Heart left ventricle (tissue), 16 donors: ENCODE data around the gene AKIP1. TPM values are rescaled to one million over a fixed set of nuclear protein-coding genes. Genes with fewer than 3 reads are reported as not detected.

Experiments used
- ATAC-seq, 4 donors: fragments of 200-7000 bp; cut with Tn5 transposase; one replicate each; pipeline ENCODE4 v1.9.1; 2020 to 2022; ENCODE audit warnings: moderate library complexity in 4 of 4, mild to moderate bottlenecking in 3 of 4, moderate number of reproducible peaks in 1 of 4
- DNase-seq, 5 donors: peaks; one replicate each; pipeline ENCODE4 v3.0.0-alpha.2; 2020
- H3K27ac ChIP-seq, 12 donors: fragments of 200-600 bp; sonication (generic) in 4 of 12; one replicate each; pipeline versions ENCODE4 v1.5.0 to v1.8.0; 2016 to 2022; ENCODE audit warnings: mild to moderate bottlenecking in 2 of 12
- H3K27me3 ChIP-seq, 9 donors: fragments of 200-600 bp; sonication (generic) in 2 of 9; one replicate each; pipeline versions ENCODE4 v1.5.1 to v1.8.0; 2016 to 2022; ENCODE audit warnings: mild to moderate bottlenecking in 3 of 9
- H3K36me3 ChIP-seq, 9 donors: fragments of 200-600 bp; sonication (generic) in 2 of 9; one replicate each; pipeline versions ENCODE4 v1.5.0 to v1.8.0; 2018 to 2022; ENCODE audit warnings: mild to moderate bottlenecking in 2 of 9
- H3K4me1 ChIP-seq, 12 donors: fragments of 200-600 bp; sonication (generic) in 4 of 12; one replicate each; pipeline versions ENCODE4 v1.5.0 to v1.8.0; 2016 to 2022; ENCODE audit warnings: mild to moderate bottlenecking in 3 of 12
- H3K4me3 ChIP-seq, 12 donors: fragments of 200-600 bp; sonication (generic) in 4 of 12; one replicate each; pipeline versions ENCODE4 v1.5.0 to v1.8.0; 2017 to 2022; ENCODE audit warnings: mild to moderate bottlenecking in 9 of 12, moderate library complexity in 4 of 12
- H3K9me3 ChIP-seq, 12 donors: fragments of 200-600 bp; sonication (generic) in 4 of 12; one replicate each; pipeline versions ENCODE4 v1.5.0 to v1.8.0; 2016 to 2022; ENCODE audit warnings: mild to moderate bottlenecking in 1 of 12
- CTCF ChIP-seq, 12 donors: fragments of 200-600 bp; sonication (generic) in 4 of 12; IDR thresholded peaks; one replicate each; pipeline versions ENCODE4 v1.5.0 to v1.8.0; 2018 to 2022; ENCODE audit warnings: antibody characterized with exemption in 12 of 12, mild to moderate bottlenecking in 5 of 12
- POLR2A ChIP-seq, 2 donors: fragments of 450-650 bp; IDR thresholded peaks; one replicate each; pipeline ENCODE4 v1.6.1; 2017; ENCODE audit warnings: antibody characterized with exemption in 2 of 2, mild to moderate bottlenecking in 2 of 2, moderate library complexity in 2 of 2
- WGBS, 4 donors: extraction: QIAGEN DNeasy Blood & Tissue Kit in 2 of 4; methylation state at CpG; one replicate each; pipeline versions ENCODE4 v1.1.5 to v1.1.7; 2013 to 2018; 5-methylcytosine and 5-hydroxymethylcytosine counted together
- intact Hi-C, 10 donors: fragments of 100-400 bp; cut with DNase I; formaldehyde crosslinking; loops; one replicate each; pipeline versions ENCODE4 v1.11.1 to v1.14.2; 2022
- polyA plus RNA-seq, 2 donors: library from polyadenylated mRNA; stranded (reverse); fragments of 200-250 nt; gene quantifications; one replicate each; pipeline ENCODE4 v1.2.3, GENCODE V29; 2013
- total RNA-seq, 9 donors: library from RNA; depleted of rRNA in 2 of 9; stranded (reverse); fragments of >200 nt in 2 of 9; fragmentation: NEBNext Ultra II Directional in 3 of 9; extraction: Animal tissue kit (Norgen Biotek cat#: 25700) in 3 of 9; gene quantifications; one replicate each; pipeline versions ENCODE4 v1.1.0 to v1.2.4, GENCODE V29; 2016 to 2023
- donor health status: ischemic (EF 13 %, LVEDD 7.1; RV severe dilation, severe dysfunction).
- donor health status: healthy with polysubstance abuse.
- donor health status: DM: no; HTN: yes; CAD: no.
- donor health status: DM: no; HTN: no; CAD: no.
- donor health status: ischemic (EF 25% LVEDD 6.9; RV normal size, moderate dysfunction).
- donor health status: ischemic (EF 25% LVEDD 5.7; RV mildly dilated, moderate dysfunction).
- donor health status: healthy.
- donor health status: DM: yes; HTN: yes; CAD: no.
- donor health status: ischemic (EF 35%, LVEDD 5.7; RV mildly dilated, moderate dysfunction).
- donor health status: nonischemic (EF 11% LVEDD 7.7; RV severe dilation, severe dysfunction).
- donor health status: DM: yes; HTN: yes; CAD: no.
- donor health status: PGD.
- donor health status: ischemic (EF 29% LVEDD 5.4; RV normal size, mild dysfunction).
- donor health status: nonischemic (EF 23%, LVEDD 6.1; RV moderate dilation, normal function).

Gene AKIP1
- total and polyA plus RNA-seq, 11 donors, result 17.7 to 39.9 (median 27.4) TPM

DNA sequence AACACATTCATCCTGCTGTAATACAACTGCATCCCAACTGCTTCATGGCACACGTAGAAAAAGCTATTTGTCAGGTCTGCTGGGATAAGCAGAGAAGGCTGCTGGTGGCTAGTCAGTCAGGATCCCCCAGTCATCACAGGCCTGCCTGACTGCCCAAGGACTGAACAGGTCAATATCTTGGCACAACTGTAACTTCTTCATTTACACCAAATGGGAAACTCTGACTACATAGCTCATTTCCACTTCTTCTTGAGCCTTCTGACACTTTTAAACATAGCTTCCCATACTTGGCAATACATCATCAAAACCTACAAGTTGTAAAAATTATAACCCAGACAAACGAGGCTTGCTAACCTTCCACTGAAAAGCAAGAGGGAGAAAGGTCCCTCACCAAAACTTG lies 50.4 kb downstream of the AKIP1 start:
- TF ChIP-seq POLR2A (IDR thresholded peaks at IDR 0.05) (no peak), CTCF (IDR thresholded peaks at IDR 0.05) (no peak)
- no peak for DNase-seq
- Histone ChIP-seq H3K9me3 (no peaks in the 10 kb centered on the region), H3K4me1 (peaks cover 0 to 43% (median 31%) of the 10 kb centered on the region in 12 donors), H3K36me3 (peaks cover 0 to 25% (median 9%) of the 10 kb centered on the region in 9 donors), H3K27me3 (no peaks in the 10 kb centered on the region), H3K4me3 (no peak overlapping the region), H3K27ac (no peak overlapping the region)
- intact Hi-C loops, result loop anchor here in 9 of 10 donors (5.0 to 10.0 kb wide), 6 partner anchors 44 to 279 kb away; partner anchors contain the start of genes AKIP1 (in 6 of the 9), RPL27A (in 5 of the 9) and TRIM66 (in 5 of the 9)
- ATAC-seq, result no peak
- WGBS, 4 donors, result 41 to 72% (median 51%) methylated on average over 2 of the region's 2 CpGs

DNA sequence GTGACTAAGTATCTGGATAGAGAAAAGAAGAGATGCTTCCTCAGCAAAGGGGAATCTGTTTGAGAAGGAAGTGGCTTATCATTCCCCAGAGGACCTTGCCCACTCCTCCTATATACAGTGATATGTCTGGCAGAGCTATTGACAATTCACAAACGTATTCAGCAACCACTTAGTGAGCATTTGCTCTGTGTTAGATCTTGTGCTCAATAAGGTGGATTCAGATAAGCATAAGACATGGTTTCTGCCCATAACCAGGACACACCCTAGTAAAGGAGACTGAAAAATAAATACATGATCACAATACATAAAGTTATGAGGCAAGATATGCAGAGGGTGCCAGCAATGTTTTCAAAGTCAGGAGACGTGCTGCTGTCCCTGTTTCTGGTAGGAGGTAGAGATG lies 51.9 kb downstream of the AKIP1 start:
- WGBS, 4 donors, result 14 to 25% (median 17%) methylated on average over 2 of the region's 2 CpGs
- H3K36me3 ChIP-seq, result peaks cover 0 to 16% (median 0%) of the 10 kb centered on the region in 9 donors
- H3K27me3 ChIP-seq, result no peaks in the 10 kb centered on the region
- no peak for ATAC-seq
- H3K27ac ChIP-seq, result peak overlapping the region in 5 of 12 donors; percentile 12 to 99 (median 91)
- TF ChIP-seq CTCF (IDR thresholded peaks at IDR 0.05), result no peak
- TF ChIP-seq POLR2A (IDR thresholded peaks at IDR 0.05), result no peak
- peaks cover 0 to 43% (median 30%) of the 10 kb centered on the region in 12 donors for H3K4me1 ChIP-seq
- peak overlapping the region in 8 of 12 donors; percentile 64 to 97 (median 82) for H3K4me3 ChIP-seq
- H3K9me3 ChIP-seq, result no peaks in the 10 kb centered on the region
- DNase-seq, result no peak
- intact Hi-C loops, result loop anchor here in 9 of 10 donors (2.0 to 10.0 kb wide), 7 partner anchors 46 to 281 kb away; partner anchors contain the start of genes AKIP1 (in 6 of the 9), RPL27A (in 5 of the 9) and TRIM66 (in 5 of the 9)

DNA sequence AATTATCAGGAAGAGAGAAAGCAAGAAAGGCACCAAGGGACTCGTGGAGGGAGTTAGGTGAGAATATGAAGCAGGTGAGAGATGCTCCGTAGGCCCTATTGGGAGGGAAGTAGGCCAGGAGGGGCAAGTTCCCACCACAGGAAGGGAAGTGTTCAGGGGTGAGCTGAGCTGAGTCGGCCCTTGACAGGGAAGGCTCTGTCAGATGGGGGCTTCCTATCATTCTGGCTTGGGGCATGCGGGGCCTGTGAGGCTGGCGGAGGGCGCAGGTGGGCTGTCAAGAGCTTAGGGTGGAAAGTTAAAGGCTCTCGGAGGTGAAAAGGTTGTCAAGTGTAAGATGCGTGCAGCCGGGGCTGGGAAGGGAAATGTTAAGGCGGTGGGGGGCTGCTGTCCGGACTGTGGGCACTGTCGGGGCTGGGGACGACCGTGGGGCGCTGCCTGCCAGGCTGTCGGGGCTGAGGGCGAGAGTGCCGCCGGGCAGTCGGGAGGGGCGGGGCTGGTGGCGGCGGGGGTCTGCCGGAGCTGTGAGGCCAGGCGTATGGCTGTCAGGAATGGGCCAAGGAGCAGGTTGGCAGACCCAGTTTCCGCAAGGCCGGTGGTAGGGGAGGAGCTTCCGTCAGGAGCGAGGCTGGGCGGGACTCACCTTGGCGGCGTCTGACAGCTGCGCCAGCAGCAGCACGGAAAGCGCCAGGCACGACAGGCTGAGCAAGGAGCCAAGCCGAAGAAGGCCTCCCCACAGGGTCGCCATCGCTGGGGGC lies 52.8 kb downstream of the AKIP1 start:
- 2 to 4% (median 3%) methylated on average over 21 to 39 of the region's 39 CpGs for WGBS, 4 donors
- ATAC-seq, result peak; percentile 16 to 82 (median 70)
- no peaks in the 10 kb centered on the region for H3K27me3 ChIP-seq

More for the DNA sequence above, 52.8 kb downstream of the AKIP1 start:
- DNase-seq, result peak; percentile 78 to 88 (median 82)
- Histone ChIP-seq H3K27ac (peak overlapping the region; percentile 88 to 99 (median 95)), H3K9me3 (no peaks in the 10 kb centered on the region), H3K36me3 (peaks cover 0 to 14% (median 0%) of the 10 kb centered on the region in 9 donors), H3K4me3 (peak overlapping the region; percentile 61 to 97 (median 80)), H3K4me1 (peaks cover 0 to 43% (median 30%) of the 10 kb centered on the region in 12 donors)
- TF ChIP-seq CTCF (IDR thresholded peaks at IDR 0.05), result no peak
- intact Hi-C loops, result loop anchor here in 9 of 10 donors (2.0 to 10.0 kb wide), 8 partner anchors 46 to 281 kb away; partner anchors contain the start of genes AKIP1 (in 6 of the 9), RPL27A (in 5 of the 9) and TRIM66 (in 5 of the 9)
